Skeletal muscle satellite cell (primary cell): ENCODE results near the gene FOXN3. TPM values are rescaled to one million over a fixed set of nuclear protein-coding genes. Genes with fewer than 3 reads are reported as not detected.

Experiments used
- H3K27me3 ChIP-seq: 2 replicates; pipeline ENCODE4 v1.7.0; 2013; ENCODE audit warnings: low read length; ENCODE audit not compliant: control insufficient read depth, insufficient read depth
- H3K36me3 ChIP-seq: 2 replicates; pipeline ENCODE4 v1.7.0; 2013; ENCODE audit warnings: mild to moderate bottlenecking, control low read depth, low read length; ENCODE audit not compliant: insufficient read depth
- H3K4me1 ChIP-seq: 2 replicates; pipeline ENCODE4 v1.7.0; 2013; ENCODE audit warnings: low read length; ENCODE audit not compliant: control insufficient read depth, insufficient read depth
- H3K4me2 ChIP-seq: 2 replicates; pipeline ENCODE4 v1.7.0; 2013; ENCODE audit warnings: mild to moderate bottlenecking, low read length
- H3K4me3 ChIP-seq: 2 replicates; pipeline ENCODE4 v1.7.0; 2013; ENCODE audit warnings: low read length
- H3K9ac ChIP-seq: 2 replicates; pipeline ENCODE4 v1.7.0; 2013; ENCODE audit warnings: mild to moderate bottlenecking, low read depth, low read length, moderate library complexity
- H3K9me3 ChIP-seq: replicated peaks from 2 replicates; pipeline ENCODE4 v1.7.0; 2013; ENCODE audit warnings: mild to moderate bottlenecking, control low read depth, low read length
- total RNA-seq: library from RNA; depleted of rRNA; stranded (reverse); fragments of >200 nt; gene quantifications from 2 replicates; pipeline ENCODE4 v1.2.3, GENCODE V29; 2012; rRNA removed

FOXN3 gene, protein sequence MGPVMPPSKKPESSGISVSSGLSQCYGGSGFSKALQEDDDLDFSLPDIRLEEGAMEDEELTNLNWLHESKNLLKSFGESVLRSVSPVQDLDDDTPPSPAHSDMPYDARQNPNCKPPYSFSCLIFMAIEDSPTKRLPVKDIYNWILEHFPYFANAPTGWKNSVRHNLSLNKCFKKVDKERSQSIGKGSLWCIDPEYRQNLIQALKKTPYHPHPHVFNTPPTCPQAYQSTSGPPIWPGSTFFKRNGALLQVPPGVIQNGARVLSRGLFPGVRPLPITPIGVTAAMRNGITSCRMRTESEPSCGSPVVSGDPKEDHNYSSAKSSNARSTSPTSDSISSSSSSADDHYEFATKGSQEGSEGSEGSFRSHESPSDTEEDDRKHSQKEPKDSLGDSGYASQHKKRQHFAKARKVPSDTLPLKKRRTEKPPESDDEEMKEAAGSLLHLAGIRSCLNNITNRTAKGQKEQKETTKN
- total RNA-seq, result 19.4 and 22.6 TPM in 2 replicates

DNA sequence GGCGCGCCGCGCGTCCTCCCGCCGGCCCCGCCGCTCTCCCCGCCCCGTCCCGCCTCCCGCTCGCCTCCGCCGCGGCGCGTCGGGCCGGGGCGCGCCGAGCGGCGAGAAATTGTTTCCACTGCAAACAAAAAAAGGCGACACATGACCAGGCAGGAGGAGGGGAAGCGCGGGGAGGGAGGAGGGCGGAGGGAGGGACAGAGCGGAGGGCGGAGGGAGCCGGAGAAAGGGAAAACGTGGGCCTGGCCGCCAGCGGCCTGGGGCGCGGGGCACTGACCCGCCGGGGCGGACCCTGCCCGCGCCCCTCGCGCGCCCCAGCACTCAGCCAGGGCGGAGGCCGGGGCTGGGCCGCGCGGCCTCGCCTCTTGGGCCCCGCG lies at the start of gene FOXN3:
Gene FOXN3, minus strand, starts transcription at position 143 of the 374 bp plus-strand sequence. CDS start 4,757 bp downstream, outside the sequence.
- H3K9ac ChIP-seq, result peak within 1 kb of the TSS; percentile 98
- no peaks in the 10 kb centered on the region for H3K36me3 ChIP-seq
- no peaks in the 10 kb centered on the region for H3K27me3 ChIP-seq
- peak within 1 kb of the TSS; percentile 91 for H3K4me3 ChIP-seq
- peaks cover 22% of the 10 kb centered on the region for H3K4me1 ChIP-seq
- peak within 1 kb of the TSS; percentile 99 for H3K4me2 ChIP-seq
- no peaks in the 10 kb centered on the region for H3K9me3 ChIP-seq

DNA sequence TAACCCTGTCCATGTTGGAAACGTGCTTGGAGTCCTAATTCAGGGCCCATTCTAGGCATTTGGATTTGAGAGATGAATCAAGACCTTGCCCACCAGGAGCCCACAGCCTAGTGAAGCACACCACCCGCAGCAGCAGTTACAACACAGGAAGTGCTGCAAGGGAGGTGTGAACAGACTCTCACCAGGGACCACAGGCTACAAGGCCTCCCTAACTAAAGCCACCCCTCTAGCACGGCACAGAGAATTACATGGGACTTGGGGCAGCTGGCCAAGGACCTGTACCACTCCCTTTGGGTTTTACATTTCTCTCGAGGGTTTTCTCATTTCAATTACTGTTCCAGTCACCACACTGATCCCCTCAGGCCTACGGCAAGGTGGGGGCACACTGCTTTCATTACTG lies 49.5 kb upstream of the FOXN3 start:
- H3K27me3 ChIP-seq, result no peaks in the 10 kb centered on the region
- no peaks in the 10 kb centered on the region for H3K9me3 ChIP-seq
- H3K4me3 ChIP-seq, result no peak overlapping the region
- H3K4me2 ChIP-seq, result peak overlapping the region; percentile 40
- no peaks in the 10 kb centered on the region for H3K36me3 ChIP-seq
- peaks cover 14% of the 10 kb centered on the region for H3K4me1 ChIP-seq
- no peak overlapping the region for H3K9ac ChIP-seq

DNA sequence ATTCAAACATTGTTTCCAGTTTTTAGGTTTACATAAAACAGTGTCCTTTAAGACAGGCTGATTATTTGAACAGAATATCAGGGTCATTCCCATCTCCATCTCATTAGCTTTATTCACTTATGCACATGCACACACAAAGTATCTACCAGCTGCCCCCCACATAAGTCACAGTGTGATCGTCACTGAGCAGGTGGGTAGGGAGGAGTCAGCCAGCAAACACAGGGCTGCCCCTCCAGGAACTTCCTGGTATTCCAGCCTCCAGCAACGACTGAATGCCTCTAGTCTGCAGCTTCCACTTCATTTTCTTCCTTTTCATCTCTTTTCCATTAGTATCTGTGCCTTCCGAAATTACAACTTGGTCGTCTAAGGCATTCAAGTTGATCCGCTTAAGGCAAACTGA lies 48.8 kb upstream of the FOXN3 start:
- H3K4me2 ChIP-seq, result no peak overlapping the region
- no peak overlapping the region for H3K9ac ChIP-seq
- H3K4me1 ChIP-seq, result peaks cover 14% of the 10 kb centered on the region
- H3K9me3 ChIP-seq, result no peaks in the 10 kb centered on the region
- H3K4me3 ChIP-seq, result no peak overlapping the region
- H3K36me3 ChIP-seq, result no peaks in the 10 kb centered on the region
- no peaks in the 10 kb centered on the region for H3K27me3 ChIP-seq

DNA sequence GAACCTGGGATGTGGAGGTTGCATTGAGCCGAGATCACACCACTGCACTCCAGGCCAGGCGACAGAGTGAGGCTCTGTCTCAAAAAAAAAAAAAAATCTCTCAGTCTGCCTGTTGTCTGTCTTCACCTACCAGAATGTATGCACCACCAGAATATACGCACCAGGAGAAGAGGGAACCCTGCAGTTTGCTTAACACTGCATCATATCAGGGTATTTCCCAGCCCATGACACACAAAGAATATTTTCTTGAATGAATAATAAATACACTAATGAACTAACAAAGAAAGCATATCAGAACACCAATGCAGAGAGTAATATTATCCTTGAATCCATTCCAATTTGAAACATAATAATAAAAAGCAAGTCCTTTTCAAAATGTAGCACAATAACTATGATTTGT lies 44.2 kb upstream of the FOXN3 start:
- Histone ChIP-seq H3K9me3 (no peaks in the 10 kb centered on the region), H3K27me3 (no peaks in the 10 kb centered on the region), H3K4me2 (no peak overlapping the region), H3K36me3 (no peaks in the 10 kb centered on the region), H3K4me3 (no peak overlapping the region), H3K4me1 (no peaks in the 10 kb centered on the region), H3K9ac (no peak overlapping the region)

DNA sequence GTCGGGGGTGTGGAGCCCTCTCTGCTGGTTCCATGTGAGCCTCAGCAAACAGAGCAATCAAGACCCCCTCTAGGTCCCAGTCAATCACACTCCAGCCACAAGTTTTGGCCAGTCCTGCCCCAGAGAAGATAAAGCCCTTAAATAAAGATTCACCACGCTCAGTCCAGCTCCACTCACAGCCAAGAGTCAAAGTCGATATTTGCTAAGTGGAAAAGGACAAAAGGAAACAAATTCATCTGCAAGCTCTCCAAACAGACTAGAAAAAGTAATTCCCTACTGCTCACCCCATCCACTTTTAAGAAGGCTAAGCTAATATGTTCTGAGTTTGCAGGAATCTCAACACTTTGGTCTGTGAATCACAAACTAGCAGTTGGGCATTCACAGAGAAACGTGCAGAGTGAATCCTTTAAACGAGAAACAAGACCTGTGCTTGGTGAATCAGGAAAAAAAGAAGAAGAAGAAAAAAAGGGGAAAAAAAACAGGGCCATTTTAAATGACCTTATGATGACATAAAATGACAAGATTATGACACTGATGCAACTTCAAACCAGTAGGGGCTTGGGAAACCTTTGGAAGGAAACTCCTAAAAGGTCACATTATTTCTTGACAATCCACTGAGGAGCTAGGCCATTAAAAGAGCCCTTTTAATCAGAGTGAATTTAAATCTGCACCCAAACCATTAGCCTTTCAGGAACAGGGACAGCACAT lies 41.8 kb upstream of the FOXN3 start:
- H3K4me2 ChIP-seq, result no peak overlapping the region
- no peak overlapping the region for H3K9ac ChIP-seq
- H3K27me3 ChIP-seq, result no peaks in the 10 kb centered on the region
- no peak overlapping the region for H3K4me3 ChIP-seq
- no peaks in the 10 kb centered on the region for H3K4me1 ChIP-seq
- H3K9me3 ChIP-seq, result no peaks in the 10 kb centered on the region
- no peaks in the 10 kb centered on the region for H3K36me3 ChIP-seq

DNA sequence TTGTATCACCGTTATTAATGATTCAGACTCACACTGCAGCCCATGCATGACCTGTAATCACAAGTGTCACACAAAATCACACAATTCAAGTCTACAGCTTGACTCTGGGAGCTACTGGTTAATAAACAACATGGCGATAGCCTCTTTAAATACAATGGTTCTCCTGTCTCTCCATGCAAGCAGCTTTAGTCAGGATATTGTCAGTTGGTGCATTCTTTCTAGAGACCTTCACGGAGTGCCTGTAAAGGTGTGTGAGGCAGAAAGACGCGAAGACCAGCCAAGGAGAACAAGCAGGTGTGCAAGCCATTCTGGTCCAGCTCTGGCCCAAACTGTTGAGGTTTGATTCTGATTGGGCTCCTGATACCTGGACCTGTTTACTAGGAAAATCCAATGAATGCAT lies 40.0 kb upstream of the FOXN3 start:
- H3K4me3 ChIP-seq, result no peak overlapping the region
- H3K36me3 ChIP-seq, result no peaks in the 10 kb centered on the region
- H3K9me3 ChIP-seq, result no peaks in the 10 kb centered on the region
- no peak overlapping the region for H3K4me2 ChIP-seq
- no peak overlapping the region for H3K9ac ChIP-seq
- no peaks in the 10 kb centered on the region for H3K4me1 ChIP-seq
- H3K27me3 ChIP-seq, result no peaks in the 10 kb centered on the region

DNA sequence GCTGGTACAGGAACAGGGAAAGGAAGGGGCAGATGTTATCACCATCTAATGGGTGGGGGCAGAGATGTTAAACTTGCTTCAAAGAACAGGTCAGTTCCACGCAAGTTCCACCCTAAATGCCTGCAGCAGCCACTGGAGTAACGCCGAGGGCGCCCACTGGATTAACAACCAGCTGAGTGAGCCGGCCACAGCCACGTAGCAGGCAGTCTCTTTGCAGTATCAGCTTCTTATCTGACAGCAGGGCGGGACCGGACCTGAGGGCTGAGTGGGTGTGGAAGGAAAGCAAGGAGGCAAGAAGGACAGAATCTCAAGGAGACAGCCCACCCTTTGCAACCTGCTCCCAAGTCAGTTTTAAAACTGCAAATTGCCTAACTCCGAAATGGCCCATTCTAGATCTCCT lies 38.4 kb upstream of the FOXN3 start:
- H3K36me3 ChIP-seq, result no peaks in the 10 kb centered on the region
- H3K9me3 ChIP-seq, result no peaks in the 10 kb centered on the region
- H3K9ac ChIP-seq, result no peak overlapping the region
- no peak overlapping the region for H3K4me3 ChIP-seq
- H3K4me2 ChIP-seq, result no peak overlapping the region
- no peaks in the 10 kb centered on the region for H3K4me1 ChIP-seq
- no peaks in the 10 kb centered on the region for H3K27me3 ChIP-seq

DNA sequence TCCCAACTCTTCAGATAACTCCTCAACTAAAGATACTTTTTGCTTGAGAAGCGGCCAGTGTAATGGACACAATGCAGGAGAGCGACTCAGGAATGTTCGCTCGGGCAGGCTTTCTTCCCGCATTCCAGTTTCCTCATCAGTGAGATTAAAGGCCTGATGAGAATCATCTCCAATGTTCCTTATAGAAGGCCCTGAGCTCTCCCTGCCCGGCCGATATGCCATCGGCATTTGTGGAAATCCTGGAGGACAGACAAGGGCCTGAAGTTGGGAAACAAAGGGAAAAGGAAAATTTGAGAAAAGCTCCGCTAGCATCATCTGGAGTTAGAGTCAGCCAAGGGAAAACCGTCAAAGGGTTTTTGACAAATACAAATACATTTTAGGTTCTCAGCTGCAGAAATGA lies 38.0 kb upstream of the FOXN3 start:
- H3K36me3 ChIP-seq, result no peaks in the 10 kb centered on the region
- H3K4me1 ChIP-seq, result no peaks in the 10 kb centered on the region
- H3K27me3 ChIP-seq, result no peaks in the 10 kb centered on the region
- H3K4me2 ChIP-seq, result no peak overlapping the region
- no peaks in the 10 kb centered on the region for H3K9me3 ChIP-seq
- H3K9ac ChIP-seq, result no peak overlapping the region
- H3K4me3 ChIP-seq, result no peak overlapping the region

DNA sequence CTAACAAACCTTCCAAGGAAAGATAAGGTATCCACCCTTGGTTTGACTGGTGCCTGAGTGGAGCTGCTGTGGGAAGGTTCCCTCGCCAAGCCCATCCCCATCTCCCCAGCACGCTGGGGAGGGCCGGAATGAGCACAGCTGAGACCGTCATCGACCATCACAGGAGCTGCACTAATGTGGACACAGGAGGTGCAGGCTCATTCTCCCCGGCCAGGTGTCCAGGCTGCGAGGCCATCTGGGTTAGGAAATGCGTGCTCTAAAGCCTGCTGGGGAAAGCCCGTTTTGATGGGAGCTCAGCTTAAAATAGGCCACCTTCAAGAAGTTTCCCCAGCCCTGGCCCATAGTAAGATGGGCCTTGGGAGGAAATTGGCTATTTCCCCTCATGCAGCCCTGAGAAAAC lies 35.2 kb upstream of the FOXN3 start:
- Histone ChIP-seq H3K9me3 (no peaks in the 10 kb centered on the region), H3K4me1 (no peaks in the 10 kb centered on the region), H3K9ac (no peak overlapping the region), H3K36me3 (no peaks in the 10 kb centered on the region), H3K27me3 (no peaks in the 10 kb centered on the region), H3K4me3 (no peak overlapping the region), H3K4me2 (no peak overlapping the region)

DNA sequence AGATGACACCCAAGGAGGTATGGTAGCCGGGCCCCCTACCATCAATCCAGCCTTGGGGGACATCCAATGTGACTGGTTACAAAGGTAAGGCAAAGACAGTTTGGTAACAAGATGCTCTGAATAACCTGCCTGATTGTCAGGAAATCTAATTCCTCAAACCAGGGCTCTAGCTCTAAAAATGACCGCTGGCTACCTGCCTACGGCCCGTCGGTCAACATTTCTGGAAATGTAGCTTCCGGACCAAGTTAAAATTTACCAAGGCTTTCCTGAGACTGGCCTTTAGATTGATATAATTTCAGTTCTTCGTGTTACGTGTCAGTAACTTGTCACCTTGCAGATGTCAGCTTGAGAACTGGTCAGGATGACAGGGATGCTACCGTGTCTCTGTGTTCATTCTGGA lies 34.2 kb upstream of the FOXN3 start:
- Histone ChIP-seq H3K36me3 (no peaks in the 10 kb centered on the region), H3K4me2 (no peak overlapping the region), H3K27me3 (no peaks in the 10 kb centered on the region), H3K4me3 (no peak overlapping the region), H3K4me1 (no peaks in the 10 kb centered on the region), H3K9ac (no peak overlapping the region), H3K9me3 (no peaks in the 10 kb centered on the region)

DNA sequence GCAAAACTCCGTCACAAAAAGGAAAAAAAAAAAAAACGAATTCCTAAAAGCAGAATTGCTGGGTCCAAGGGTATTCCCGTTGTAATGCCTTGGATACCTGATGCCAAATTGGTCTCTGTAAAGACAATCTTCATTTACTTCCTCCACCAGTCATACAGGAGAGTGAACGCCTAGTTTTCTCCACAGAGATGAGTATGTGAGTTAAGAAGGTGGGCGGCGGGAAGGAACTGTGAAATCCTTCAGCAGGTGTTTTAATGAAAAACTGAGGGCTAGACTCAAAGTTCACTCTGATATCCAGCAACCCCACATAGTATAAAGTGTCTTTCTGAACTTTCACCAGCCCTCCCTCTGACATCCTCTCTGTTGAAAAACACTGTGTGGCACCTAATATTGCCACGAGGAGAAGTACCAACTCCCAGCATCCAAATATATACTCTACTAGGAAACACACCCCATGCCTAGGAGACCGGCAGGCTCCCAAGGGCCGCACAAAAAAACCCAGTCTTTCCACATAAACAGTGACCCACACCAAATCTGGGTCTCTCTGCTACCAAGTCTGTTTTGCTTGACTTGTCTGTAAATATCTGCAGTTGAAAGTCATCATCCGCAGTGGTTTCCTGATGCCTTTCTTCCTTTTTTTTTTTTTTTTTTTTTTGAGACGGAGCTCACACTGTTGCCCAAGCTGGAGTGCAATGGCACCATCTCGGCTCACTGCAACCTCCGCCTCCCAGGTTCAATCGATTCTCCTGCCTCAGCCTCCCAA lies 30.3 kb upstream of the FOXN3 start:
- no peaks in the 10 kb centered on the region for H3K9me3 ChIP-seq
- no peak overlapping the region for H3K9ac ChIP-seq
- H3K36me3 ChIP-seq, result no peaks in the 10 kb centered on the region
- H3K4me2 ChIP-seq, result no peak overlapping the region
- H3K27me3 ChIP-seq, result no peaks in the 10 kb centered on the region
- peaks cover 34% of the 10 kb centered on the region for H3K4me1 ChIP-seq
- no peak overlapping the region for H3K4me3 ChIP-seq
